Hematopoietic multipotent progenitor cell treated with erythropoietin and hydrocortisone succinate and interleukin-3 and kit ligand, for 4 days (in vitro differentiated cells): Measurements from ENCODE around the gene ABCB9.
A peak's percentile ranks its signal among the peaks of the same experiment; 100 is the strongest.
"Not testable (repeated sequence)": the region's sequence is repeated elsewhere in the genome, so short reads cannot be mapped to it uniquely, and the experiment has no call there.

Experiments used
- DNase-seq: peaks from one replicate; pipeline ENCODE4 v3.0.0-alpha.2; 2015

ABCB9 gene

GRCh38 chr12:122965851-122966742 is at the start of gene ABCB9:
TSS of gene ABCB9 (minus strand) at chr12:122966463. CDS start at chr12:122960235, 6,228 bp downstream.
- DNase-seq, result peak; percentile 98

DNA sequence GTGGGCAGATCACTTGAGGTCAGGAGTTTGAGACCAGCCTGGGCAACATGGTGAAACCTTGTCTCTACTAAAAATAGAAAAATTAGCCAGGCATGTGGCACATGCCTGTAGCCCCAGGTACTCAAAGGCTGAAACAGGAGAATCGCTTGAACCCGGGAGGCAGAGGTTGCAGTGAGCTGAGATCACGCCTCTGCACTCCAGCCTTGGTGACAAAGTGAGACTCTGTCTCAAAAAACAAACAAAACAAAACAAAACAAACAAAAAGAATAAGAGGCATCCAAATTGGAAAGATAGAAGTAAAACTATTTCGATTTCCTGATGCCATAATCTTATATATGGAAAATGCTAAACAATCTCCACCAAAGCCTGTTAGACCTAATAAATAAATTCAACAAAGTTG is 48.2 kb upstream of the ABCB9 start:
- DNase-seq, result not testable (repeated sequence)

DNA sequence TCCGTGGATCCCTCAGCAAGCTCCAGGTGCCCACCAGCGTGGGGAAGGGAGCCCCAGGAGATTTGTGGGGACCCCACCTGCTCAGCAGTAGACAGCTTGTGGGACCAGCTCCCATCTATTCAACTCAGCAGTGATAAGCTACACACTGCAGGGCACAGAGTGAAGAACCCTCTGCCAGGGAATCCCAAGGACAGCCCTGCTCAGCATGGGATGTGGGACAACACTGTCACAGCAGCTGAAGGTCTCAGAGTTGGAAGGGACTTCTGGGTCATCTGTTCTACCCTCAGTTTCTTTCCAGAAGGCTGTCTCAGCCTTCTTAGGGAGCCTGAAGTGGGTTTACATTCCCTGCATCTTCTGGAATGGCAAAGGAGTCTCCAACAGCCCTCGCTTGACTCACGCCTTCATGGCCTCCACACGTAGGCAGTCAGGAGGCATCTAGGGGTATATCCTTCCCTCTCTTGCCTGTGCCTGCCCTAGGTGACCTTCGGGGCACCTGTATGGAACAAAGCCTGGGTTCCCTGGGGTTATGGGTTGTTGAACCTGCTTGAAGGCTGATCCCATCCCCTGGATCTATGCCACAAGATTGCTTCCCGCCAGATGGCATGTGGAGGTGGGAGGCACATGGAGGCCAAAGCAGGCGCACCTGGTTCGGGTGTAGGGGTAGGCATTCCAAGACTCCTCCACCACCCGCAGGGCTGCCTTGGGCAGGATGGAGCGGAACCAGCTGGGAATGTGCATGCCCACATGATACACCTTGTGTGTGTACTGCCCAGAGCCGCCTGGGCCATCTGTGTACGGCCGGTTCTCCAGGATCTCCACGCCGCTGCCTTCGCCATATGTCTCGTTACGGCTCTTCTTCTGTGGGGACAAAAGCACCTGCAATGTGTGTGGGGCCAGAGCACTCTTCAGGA is 47.2 kb upstream of the ABCB9 start:
- DNase-seq, result no peak

- DNase-seq, result no peak
Measured at GRCh38 chr12:123011701-123012100, 45.4 kb upstream of the ABCB9 start.

GRCh38 chr12:123010681-123011080 is 44.4 kb upstream of the ABCB9 start:
- DNase-seq, result no peak

DNA sequence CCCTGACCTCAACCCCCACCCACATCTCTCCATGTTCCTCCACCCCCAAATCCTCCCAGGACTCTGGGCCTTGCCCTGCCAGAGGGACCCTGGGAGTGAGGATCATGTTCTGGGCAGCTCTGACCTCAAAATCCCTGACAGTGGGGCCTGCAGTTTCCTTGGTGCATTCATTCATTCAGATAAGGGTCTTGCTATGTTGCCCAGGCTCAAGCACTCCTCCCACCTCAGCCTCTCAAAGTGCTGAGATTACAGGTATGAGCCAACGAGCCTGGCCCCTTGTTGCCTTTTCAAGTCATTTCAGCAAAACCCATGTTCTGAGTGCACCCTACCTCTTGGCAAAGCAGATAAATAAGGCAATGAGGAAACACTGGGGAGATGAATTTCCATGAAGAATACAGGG is 43.8 kb upstream of the ABCB9 start:
- no peak for DNase-seq

DNA sequence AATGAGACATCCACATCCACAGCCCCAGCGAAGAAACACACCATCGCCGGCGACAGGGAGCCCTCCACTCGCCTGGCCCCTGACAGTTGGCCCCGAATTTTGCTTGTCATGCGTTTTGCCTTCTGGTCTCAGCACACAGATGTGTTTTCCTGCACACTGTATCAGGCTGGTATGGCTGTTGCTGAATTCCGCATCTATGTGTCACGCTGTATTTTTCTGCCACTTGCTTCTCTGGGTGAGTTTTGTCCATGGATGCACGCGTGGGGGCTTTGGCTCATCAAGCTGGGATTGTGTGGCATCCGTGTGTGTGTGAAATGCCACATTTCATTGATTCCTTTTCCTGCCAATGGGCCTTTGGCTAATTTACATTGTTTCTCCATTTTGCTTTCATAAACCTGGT is 40.7 kb upstream of the ABCB9 start:
- DNase-seq, result no peak

GRCh38 chr12:123005081-123005626 is 38.9 kb upstream of the ABCB9 start:
- no peak for DNase-seq

DNA sequence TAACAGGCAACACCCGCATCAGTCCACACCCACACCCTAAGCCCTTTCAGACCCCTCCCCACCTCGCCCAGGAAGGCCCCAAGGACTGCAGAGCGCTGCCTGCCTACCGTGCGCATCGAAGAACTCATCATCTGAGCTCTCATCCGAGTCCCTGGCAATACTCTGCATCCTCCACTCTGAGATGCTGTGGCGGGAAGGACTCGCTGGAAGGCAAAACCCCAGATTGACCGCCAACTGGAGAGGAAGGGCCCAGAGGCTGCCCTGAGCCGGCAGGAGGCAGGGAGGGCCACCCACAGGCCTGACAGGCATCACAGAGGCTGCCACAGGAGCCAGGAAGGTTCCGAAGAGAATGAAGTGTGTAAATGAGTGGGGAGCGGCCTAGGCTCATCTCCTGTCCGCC is 38.0 kb upstream of the ABCB9 start:
- no peak for DNase-seq

GRCh38 chr12:123003257-123003656 is 37.0 kb upstream of the ABCB9 start:
- no peak for DNase-seq

- DNase-seq, result no peak
Measured at GRCh38 chr12:123001464-123001863, 35.2 kb upstream of the ABCB9 start.

DNA sequence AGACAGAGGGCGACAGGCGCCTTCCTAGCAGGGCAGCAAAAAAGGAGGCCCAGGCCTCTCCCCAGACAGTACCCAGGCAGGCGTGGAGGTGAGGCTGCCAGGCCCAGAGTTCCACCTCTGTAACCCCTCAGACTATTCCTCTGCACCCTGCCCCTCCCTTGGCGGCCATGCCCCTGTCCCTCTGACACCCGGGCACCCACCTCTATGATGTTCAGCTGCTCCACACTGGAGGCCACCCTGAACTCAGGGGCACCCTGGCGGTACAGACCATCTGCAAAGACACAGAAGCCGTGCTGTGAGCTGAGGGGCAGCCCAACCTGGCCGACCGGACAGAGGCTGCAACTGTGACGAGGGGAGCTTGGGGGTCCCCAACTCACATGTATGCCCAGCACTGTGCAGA is 34.3 kb upstream of the ABCB9 start:
- no peak for DNase-seq

GRCh38 chr12:122999986-123000420 is 33.7 kb upstream of the ABCB9 start:
- DNase-seq, result peak; percentile 50

- no peak for DNase-seq
Measured at GRCh38 chr12:122999196-122999946, 33.1 kb upstream of the ABCB9 start.

DNA sequence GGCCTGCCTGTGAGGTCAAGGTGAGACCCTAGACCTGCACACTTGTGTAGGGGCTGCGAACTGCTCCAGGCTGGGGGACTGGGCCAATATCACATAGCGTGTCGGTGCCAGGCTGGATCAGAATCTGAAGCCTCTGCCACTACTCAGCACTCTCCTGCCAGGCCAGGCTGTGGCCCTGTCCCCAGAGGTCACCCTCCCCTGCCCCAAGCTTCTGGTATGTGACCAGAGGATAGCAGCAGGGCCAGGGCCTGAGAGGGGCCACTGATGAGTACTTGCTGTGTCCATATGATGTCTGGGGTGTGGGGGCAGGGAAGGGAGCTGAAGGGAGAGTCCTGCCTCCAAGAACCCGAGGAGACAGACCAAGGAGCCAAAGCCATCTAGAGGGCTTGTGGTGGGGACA is 32.1 kb upstream of the ABCB9 start:
- DNase-seq, result no peak

DNA sequence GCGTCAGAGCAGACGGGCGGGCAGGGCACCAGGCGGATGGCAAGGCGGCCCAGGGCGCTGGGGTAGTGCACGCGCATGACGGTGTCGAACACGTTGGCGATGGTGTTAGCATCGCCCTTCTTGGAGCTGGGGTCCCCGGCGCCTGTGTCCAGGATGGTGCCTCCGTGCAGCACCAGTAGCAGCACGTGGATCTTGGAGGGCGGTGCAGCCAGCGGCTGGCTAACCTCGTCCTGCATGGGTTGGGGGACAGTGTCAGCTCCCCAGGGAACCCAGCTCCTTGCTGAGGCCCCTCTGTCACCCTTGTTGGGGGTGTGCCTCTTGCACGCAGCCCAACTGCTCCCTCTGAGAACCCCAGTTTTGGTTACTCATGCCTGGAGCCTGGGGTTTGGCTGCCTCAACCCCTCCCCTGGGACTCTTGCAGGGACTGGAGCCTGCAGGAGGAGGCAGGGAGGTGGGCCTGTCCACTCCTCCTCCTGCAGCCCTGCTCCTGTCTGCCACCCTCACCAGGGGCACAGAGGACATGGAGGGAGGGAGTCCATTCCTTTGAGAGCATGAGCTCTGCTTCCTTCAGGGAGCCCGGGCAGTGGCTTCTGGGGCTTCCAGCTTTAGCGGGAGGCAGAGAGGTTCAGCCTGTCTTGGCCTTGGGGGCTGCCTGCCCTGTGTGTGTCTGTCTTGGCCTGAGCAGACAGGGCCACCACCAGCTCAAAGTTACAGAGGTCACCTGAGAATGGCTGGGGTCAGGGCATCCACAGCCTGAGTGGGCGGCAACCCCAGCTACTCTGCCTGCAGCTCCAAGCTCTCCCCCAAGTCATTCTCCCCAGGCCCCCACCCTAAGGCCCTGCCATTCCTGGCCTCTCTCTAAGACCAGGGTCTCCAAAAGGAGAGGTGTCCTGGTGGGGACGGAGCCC is 31.3 kb upstream of the ABCB9 start:
- DNase-seq, result no peak

DNA sequence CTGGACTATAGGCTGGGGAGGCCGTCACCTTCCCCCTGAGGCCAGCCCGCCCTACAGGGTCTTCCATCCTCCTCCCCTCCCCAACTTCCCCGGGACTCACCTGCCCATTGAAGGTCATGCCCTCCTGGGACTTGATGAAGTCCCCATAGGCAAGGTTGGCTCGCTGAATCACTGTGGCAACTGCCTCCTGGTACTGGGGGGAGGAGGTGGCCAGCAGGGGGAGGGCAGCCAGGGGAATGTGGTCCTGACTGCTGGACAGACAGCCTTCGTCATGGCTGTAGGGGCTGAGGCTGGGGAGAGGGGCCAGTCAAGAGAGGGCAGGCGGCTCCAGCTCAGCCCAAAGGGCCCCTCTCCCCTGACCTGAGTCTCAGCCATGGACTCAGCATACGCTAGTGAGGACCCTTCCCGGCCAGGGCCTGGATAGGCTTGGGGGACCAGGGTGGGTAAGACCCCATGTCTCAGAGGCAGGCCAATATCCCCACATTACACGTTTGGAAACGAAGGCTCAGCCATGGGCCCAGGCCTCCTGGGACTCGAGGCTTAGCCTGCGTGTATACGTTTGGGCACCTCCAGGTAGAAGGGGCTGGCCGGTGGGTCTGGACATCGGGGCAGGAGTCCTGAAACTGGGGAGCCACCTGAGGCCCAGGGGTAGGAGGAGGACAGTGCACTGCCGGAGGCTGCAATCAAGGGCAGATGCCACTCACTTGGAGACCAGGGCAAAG is 30.5 kb upstream of the ABCB9 start:
- DNase-seq, result no peak

DNA sequence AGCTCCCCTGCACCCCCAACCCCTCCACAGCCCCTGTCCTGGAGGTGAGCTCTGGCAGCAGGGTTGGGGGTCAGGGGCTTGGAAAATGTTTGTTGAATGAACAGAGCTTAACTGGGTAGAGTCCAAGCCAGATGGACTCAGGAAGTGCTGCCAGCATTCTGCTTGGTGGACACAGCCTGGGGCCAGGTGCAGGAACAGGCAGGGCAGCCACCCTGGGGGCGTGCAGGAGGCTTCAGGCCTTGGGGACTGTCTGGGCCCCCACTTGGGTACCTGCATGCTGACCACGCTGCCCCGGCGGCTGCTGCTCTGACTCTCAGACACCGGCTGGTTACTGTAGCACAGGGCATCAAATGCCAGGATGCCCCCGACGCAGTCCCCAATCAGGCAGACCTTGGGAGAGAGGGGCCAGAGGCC is 29.9 kb upstream of the ABCB9 start:
- DNase-seq, result no peak

DNA sequence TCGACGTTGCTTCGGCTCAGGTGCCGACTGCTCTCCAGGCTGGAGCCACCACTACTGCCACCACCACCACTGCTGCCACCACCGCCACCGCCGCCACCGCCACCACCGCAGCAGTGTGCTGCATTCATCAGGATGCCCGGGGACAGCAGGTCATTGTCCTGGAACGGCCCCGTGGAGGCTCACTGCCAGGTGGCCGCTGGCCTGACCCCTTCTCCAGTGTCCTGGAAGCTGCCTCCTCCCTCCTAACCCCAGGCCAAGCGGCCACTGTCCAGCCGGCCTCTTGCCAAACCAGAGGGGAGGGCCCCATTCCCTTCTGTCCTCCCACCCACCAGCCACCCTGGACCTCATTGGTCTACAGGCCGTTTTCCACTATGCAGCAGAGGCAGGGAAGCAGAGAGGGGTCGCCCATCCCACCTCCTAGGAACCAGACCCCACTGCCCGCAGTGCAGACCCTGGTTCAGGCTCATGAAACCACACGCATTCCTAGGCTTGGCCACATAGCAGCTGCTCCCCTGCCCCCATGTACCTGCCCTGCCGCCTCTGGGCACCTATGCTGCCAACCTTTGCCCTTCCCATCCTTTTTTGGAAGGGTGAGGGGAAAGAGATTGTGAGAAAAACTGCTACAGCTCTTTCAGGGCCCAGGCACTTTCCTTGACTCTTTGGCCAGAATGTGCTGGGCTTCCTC is 29.4 kb upstream of the ABCB9 start:
- DNase-seq, result no peak
